ENCODE results near the gene SNRNP35. TPM values are rescaled to one million over a fixed set of nuclear protein-coding genes. Genes with fewer than 3 reads are reported as not detected.

Gene SNRNP35
- total and polyA plus RNA-seq, 10 donors, result 18.9 to 63.7 (median 31.4) TPM

DNA sequence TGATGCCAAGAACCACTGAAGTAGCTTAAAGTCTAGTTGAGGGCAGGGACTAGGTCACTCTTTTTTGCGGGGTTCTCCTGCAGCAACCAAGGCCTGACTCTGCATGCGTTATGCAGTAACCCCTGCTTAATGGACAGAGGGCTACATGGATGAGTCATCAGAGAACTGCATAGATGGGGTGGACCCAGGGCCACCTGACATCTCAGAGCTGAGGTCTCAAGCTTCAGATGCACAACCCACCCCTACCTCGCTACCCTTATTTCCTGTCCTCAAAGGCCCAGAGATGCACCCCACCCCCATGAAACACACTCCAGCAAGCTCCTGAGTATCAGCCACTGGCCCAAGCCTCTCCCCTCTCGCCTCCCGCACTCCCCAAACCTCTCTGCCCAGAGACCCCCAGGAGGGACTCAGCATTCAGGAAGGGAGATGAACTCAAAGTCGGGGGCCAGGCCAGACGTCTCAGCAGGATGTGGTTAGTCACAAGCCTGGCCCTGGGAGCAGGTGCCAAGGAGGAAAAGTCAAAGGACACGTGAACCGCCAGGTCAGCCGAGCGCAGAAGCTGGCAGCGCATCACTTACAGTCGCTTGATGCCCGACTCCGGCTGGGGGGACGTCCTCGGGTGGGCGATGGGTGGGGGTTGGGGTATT is 25.8 kb downstream of the SNRNP35 start:
- intact Hi-C loops (cut with DNase I; ENCODE audit: low total_unique reads), result no loop called here
- no peak for DNase-seq
- no peak overlapping the region for H3K27ac ChIP-seq
- WGBS, 5 donors, result 36 to 63% (median 50%) methylated on average over 18 of the region's 18 CpGs
- H3K36me3 ChIP-seq, result peaks cover 0 to 34% (median 0%) of the 10 kb centered on the region in 6 donors
- peak in 1 of 3 donors; percentile 39 for TF ChIP-seq POLR2AphosphoS5 (IDR thresholded peaks at IDR 0.05)
- TF ChIP-seq, protein P1, sequence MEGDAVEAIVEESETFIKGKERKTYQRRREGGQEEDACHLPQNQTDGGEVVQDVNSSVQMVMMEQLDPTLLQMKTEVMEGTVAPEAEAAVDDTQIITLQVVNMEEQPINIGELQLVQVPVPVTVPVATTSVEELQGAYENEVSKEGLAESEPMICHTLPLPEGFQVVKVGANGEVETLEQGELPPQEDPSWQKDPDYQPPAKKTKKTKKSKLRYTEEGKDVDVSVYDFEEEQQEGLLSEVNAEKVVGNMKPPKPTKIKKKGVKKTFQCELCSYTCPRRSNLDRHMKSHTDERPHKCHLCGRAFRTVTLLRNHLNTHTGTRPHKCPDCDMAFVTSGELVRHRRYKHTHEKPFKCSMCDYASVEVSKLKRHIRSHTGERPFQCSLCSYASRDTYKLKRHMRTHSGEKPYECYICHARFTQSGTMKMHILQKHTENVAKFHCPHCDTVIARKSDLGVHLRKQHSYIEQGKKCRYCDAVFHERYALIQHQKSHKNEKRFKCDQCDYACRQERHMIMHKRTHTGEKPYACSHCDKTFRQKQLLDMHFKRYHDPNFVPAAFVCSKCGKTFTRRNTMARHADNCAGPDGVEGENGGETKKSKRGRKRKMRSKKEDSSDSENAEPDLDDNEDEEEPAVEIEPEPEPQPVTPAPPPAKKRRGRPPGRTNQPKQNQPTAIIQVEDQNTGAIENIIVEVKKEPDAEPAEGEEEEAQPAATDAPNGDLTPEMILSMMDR (IDR thresholded peaks at IDR 0.05 in 8 of 11, conservative IDR thresholded peaks at IDR 0.05 in 3 of 11), result no peak
- H3K9me3 ChIP-seq, result no peaks in the 10 kb centered on the region
- H3K27me3 ChIP-seq (replicated peaks in 1 of 7), result no peaks in the 10 kb centered on the region
- H3K4me3 ChIP-seq, result no peak overlapping the region
- H3K4me1 ChIP-seq, result peaks cover 0 to 35% (median 12%) of the 10 kb centered on the region in 6 donors

GRCh38 chr12:123485756-123486155 is 27.8 kb downstream of the SNRNP35 start:
- Histone ChIP-seq H3K4me3 (no peak overlapping the region), H3K27ac (no peak overlapping the region), H3K36me3 (peaks cover 0 to 24% (median 0%) of the 10 kb centered on the region in 6 donors), H3K9me3 (no peaks in the 10 kb centered on the region), H3K27me3 (replicated peaks in 1 of 7) (no peaks in the 10 kb centered on the region), H3K4me1 (peaks cover 0 to 19% (median 7%) of the 10 kb centered on the region in 6 donors)
- no peak for DNase-seq
- intact Hi-C loops (cut with DNase I; ENCODE audit: low total_unique reads), result no loop called here
- WGBS, 5 donors, result 84 to 91% (median 87%) methylated on average over 14 of the region's 14 CpGs
- TF ChIP-seq POLR2A (IDR thresholded peaks at IDR 0.05) (no peak), POLR2AphosphoS5 (IDR thresholded peaks at IDR 0.05) (peak in 1 of 3 donors; percentile 31)

DNA sequence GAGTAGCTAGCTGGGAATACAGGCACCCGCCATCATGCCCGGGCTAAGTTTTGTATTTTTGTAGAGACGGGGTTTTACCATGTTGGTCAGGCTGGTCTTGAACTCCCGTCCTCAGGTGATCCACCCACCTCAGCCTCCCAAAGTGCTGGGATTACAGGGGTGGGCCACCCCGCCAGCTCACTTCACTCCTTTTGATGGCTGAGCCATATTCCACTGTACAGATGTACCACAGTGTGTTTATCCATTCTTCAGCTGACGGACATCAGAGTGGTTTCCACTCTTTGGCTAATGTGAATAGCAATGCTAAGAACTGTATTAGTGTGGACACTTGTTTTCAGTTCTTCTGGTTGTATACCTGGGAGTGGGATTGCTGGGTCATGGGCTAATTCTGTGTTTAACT is 29.5 kb downstream of the SNRNP35 start:
- H3K4me3 ChIP-seq, result no peak overlapping the region
- intact Hi-C loops (cut with DNase I; ENCODE audit: low total_unique reads), result no loop called here
- 96 to 98% (median 97%) methylated on average over 6 of the region's 6 CpGs for WGBS, 5 donors
- H3K4me1 ChIP-seq, result peaks cover 0 to 17% (median 7%) of the 10 kb centered on the region in 6 donors
- no peaks in the 10 kb centered on the region for H3K27me3 ChIP-seq (replicated peaks in 1 of 7)
- peaks cover 0 to 24% (median 0%) of the 10 kb centered on the region in 6 donors for H3K36me3 ChIP-seq
- TF ChIP-seq POLR2A (IDR thresholded peaks at IDR 0.05), result no peak
- no peak for TF ChIP-seq POLR2AphosphoS5 (IDR thresholded peaks at IDR 0.05)
- TF ChIP-seq, protein P1 (IDR thresholded peaks at IDR 0.05 in 8 of 11, conservative IDR thresholded peaks at IDR 0.05 in 3 of 11), result no peak
- no peaks in the 10 kb centered on the region for H3K9me3 ChIP-seq
- DNase-seq, result no peak
- no peak overlapping the region for H3K27ac ChIP-seq

DNA sequence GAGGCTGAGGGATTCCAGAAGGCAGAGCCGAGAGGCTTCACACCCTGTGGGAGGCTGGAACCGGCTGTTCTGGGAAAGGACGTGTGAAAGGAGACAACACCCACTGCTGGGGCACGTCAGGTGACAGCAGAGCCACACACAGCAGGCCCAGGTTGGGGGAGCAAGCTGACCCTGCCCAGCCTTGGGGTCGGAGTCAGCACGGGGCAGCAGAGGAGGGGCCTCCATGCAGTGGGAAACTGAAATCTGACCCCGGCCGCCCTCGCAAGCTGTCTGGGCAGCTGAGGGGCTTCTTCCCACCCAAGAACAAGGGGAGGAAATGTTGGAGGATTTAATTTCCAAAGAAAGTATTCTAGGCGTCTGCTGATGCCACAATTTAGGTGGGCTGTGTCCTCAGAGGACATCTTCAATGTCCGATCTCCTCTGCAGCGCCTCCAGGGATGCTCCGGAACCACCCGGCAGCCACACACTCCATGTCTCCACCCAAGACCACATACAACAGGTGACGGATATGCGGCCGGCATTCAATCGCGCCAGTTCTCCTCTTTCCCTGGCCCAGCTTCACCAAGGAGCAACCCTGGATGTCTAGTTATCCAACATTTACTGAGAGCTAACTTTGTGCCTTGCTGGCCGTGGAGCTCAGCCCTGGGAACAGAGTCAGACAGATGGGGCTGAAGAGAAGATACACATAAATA is 30.7 kb downstream of the SNRNP35 start:
- Histone ChIP-seq H3K27ac (no peak overlapping the region), H3K27me3 (replicated peaks in 1 of 7) (no peaks in the 10 kb centered on the region), H3K4me1 (peaks cover 0 to 15% (median 7%) of the 10 kb centered on the region in 6 donors), H3K9me3 (no peaks in the 10 kb centered on the region), H3K4me3 (no peak overlapping the region), H3K36me3 (peaks cover 0 to 16% (median 0%) of the 10 kb centered on the region in 6 donors)
- DNase-seq, result no peak
- TF ChIP-seq, protein P1 (IDR thresholded peaks at IDR 0.05 in 8 of 11, conservative IDR thresholded peaks at IDR 0.05 in 3 of 11), result no peak
- peak in 1 of 3 donors; percentile 9 for TF ChIP-seq POLR2AphosphoS5 (IDR thresholded peaks at IDR 0.05)
- WGBS, 5 donors, result 82 to 93% (median 89%) methylated on average over 19 to 20 of the region's 20 CpGs
- intact Hi-C loops (cut with DNase I; ENCODE audit: low total_unique reads), result no loop called here

All from spleen (tissue), 11 donors.